Dermis blood vessel endothelial cell (primary cell): Measurements from ENCODE around the gene CDH2. TPM values are rescaled to one million over a fixed set of nuclear protein-coding genes. Genes with fewer than 3 reads are reported as not detected.
A peak's percentile ranks its signal among the peaks of the same experiment; 100 is the strongest.

ENCODE experiments used
- DNase-seq: peaks from one replicate; pipeline ENCODE4 v3.0.0; 2010
- total RNA-seq: library from RNA; depleted of rRNA; stranded (reverse); fragments of >200 nt; gene quantifications from 2 replicates; pipeline ENCODE4 v1.2.3, GENCODE V29; 2014

CDH2 gene
- total RNA-seq, 1 donor from 2014 or later: 1.9 TPM

DNA sequence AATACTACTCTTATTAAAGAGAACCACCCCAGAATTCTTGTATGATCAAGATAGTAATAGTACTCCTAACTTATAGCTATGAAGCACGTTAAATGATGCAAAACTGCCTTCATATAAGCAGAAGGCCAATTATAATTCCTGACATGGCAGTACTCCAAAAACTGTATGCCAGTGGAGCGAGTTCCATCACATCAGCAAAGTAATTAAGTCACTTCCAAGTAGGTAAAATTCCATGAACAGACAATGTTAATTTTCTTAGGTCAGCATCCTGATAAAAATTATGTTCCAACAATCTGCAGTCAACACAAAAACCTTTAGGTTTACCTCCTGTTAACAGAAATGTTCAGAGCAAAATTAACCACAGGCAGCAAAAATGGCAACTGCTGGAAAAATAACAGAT lies 136.7 kb downstream of the CDH2 start:
- no peak for DNase-seq

DNA sequence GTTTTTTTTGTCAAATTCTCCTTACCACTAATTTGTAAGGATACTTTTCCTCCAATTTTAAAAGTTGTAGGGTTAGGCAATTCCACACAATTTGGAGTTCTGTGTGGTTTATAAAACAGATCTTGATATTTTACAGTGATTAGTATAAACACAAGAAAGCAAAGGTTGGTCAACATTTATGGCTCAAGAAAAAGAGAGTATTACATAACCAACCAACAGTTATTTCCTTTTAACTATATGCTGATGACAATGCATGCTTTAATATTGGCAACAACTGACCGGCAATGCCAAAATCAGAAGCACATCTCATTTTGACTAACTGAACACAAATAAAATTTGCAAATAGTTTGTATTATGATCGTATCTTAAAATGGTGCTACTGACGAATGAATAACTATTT lies 137.2 kb downstream of the CDH2 start:
- no peak for DNase-seq

- peak; percentile 79 for DNase-seq
Measured at GRCh38 chr18:28039078-28039477, 137.9 kb downstream of the CDH2 start.

- no peak for DNase-seq
Measured at GRCh38 chr18:28036488-28036887, 140.4 kb downstream of the CDH2 start.

- no peak for DNase-seq
Measured at GRCh38 chr18:28034567-28034966, 142.4 kb downstream of the CDH2 start.

GRCh38 chr18:28032177-28032576 lies 144.8 kb downstream of the CDH2 start:
- DNase-seq: peak; percentile 18

GRCh38 chr18:28030458-28030857 lies 146.5 kb downstream of the CDH2 start:
- DNase-seq: no peak

GRCh38 chr18:28027755-28028154 lies 149.2 kb downstream of the CDH2 start:
- no peak for DNase-seq

DNA sequence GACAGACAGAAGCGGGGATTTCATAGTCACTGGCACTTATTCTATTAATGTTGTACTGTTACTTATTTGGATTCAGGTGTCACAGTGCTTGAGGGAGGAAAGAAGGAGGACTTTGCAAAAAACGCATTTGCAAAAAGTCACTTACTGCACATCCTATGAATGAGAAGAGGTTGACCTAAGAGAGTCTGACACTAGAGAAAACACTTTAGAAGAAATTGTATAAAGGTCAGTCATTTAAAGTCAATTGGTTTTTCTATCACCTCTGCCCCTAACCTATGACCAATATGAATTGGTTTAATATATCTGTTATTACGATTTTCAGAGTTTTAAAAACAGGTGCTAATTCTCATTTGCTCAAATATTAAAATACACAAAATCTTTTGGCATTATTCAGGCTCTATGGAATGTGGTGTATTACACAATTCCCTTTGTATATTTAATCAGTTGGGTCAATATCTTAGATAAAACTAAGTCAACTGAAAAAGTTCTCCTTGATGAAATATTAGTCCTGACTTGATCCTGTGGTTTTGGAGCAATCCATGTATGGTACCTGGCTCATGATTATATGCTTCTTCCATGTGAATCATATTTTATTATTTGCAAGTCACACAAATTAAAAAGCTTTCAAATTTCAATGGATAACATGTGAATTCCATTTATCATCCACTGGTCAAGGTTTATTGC lies 157.4 kb downstream of the CDH2 start:
- DNase-seq: no peak

- no peak for DNase-seq
Measured at GRCh38 chr18:28018351-28018750, 158.6 kb downstream of the CDH2 start.

DNA sequence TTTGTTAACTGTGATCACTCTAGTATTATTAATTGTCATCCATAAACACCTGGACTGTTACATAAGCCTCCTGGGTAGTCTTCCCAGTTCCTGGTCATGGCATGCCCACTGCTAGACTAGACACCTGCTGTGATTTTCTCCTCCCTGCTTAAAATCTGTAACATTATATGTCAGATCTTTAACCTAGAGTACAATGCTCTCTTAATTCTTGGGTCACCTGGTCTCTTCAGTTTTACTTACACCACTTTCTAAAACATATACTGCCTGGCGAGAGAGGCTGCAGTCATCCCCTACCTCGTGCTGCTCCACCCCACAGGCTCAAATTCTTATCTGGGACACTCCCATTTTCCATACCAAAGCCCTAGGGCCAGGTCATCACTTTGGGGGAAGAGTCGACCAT lies 161.3 kb downstream of the CDH2 start:
- DNase-seq: no peak

- DNase-seq: peak; percentile 50
Measured at GRCh38 chr18:28013066-28013465, 163.9 kb downstream of the CDH2 start.

DNA sequence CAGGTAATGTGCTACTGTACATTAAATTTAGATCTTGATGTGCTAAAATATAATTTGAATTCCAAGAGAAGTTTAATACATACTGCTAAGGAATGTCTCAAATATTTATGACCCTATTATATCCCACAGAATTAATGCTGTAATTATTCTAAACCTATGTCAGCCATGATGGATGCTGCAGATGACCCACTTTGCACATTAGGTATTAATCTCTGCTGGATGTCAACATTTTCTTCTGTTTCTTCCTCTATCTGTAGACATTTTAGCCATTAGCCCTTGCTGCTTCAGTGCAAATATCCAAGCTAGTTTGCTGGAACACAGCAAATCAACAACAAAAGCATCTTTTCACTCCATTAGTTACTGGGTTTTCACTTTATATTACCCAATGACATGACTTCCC lies 164.6 kb downstream of the CDH2 start:
- DNase-seq: no peak

DNA sequence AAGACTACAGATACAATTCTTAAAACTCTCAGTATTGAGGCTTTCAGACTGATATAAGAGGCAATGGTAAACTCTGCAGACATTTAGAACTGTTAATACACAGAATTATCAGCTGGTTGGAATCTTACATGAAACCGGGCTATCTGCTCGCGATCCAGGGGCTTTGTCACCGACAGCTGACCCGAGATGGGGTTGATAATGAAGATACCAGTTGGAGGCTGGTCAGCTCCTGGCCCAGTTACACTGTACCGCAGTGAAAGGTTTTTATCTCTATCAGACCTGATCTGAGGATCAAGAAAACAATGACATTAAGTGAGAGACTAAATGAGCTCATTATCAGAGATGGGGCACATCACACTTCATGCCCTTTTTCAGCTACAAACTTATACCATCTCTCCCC lies 167.3 kb downstream of the CDH2 start:
- DNase-seq: no peak

DNA sequence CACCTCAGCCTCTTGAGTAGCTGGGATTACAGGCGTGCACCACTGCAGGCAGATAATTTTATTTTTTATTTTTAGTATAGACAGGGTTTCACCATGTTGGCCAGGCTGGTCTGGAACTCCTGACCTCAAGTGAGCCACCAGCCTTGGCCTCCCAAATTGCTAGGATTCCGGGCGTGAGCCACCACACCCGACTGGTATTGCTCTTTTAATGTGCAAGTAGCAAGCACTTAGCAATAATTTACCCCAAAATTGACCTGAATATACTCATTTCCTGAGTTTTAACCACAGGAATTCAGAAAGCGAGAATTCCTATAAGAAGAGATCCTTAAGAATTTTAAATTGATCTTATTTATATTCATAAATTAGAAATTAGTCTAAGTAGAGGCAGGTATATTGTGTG lies 169.1 kb downstream of the CDH2 start:
- no peak for DNase-seq

DNA sequence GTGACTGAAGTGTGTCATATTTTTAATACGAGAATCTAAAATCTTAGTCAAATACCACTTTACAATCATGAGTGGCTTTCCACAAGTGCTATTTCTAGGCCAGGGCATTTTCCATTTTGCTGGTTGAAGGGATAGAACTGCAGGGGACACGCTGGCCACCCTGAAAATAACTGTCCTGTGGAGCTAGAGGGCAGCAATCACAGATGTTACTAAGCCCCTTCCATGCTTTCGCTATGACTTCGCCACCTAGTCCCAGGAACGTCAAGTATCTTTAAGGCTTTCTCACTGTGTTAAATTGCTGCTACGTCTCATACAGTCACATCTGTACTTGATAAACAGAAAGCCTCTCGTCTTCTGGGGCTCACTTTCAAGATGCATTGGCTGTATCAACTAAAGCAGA lies 171.8 kb downstream of the CDH2 start:
- no peak for DNase-seq

DNA sequence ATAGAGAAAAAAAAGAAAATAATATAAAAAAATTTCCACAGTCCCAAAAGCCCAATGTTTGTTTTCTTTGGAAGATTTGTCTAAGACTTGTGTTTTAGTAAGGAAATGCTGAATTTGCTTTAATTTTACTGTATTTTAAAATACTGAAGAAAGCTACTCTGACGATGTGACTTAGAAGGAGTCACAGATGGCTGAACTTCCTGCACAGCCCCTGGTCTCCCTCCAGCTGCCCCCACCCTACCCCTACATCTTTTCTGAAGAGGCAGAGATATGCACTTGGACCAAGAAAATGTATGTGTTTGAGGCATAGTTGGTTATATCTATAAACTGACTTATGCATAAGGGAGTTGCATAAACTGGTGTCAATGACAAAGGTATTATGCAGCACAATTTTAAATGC lies 172.3 kb downstream of the CDH2 start:
- DNase-seq: no peak

DNA sequence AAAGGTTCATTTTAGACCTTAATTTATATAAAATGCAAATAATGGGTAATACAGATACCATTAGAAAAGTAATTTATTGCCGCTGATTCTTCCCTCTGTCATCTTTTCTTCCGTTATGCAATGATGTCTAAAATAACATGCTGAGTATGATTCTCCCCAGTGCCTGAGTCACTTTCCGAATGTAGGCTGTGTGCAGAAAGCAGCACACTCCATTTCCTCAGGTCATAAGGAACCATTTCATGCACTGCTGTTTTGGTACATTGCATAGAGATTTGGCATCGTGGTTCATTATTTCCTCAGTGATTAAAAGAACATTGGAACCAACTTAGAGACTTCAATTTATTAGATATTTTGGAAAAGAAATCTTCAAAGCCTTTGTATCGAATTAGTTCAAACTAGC lies 173.5 kb downstream of the CDH2 start:
- peak; percentile 80 for DNase-seq

DNA sequence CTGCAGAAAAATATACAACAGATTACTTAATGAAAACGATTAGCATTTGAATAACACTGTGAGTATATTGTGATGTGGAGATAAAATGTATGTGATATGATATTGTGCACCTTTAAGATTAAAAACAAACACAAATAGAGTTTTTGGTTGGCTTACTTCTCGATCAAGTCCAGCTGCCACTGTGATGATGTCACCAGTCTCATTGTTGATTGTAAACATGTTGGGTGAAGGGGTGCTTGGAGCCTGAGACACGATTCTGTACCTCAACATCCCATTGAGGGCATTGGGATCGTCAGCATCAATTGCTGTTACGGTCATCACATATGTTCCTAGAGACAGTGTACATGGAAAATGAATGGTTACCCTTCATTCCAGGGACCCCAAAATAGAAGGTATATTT lies 174.1 kb downstream of the CDH2 start:
- DNase-seq: peak; percentile 36

GRCh38 chr18:27996801-27997272 lies 180.1 kb downstream of the CDH2 start:
- DNase-seq: peak; percentile 44

- no peak for DNase-seq
Measured at GRCh38 chr18:27995770-27996502, 181.0 kb downstream of the CDH2 start.

- DNase-seq: no peak
Measured at GRCh38 chr18:27994571-27994970, 182.4 kb downstream of the CDH2 start.

DNA sequence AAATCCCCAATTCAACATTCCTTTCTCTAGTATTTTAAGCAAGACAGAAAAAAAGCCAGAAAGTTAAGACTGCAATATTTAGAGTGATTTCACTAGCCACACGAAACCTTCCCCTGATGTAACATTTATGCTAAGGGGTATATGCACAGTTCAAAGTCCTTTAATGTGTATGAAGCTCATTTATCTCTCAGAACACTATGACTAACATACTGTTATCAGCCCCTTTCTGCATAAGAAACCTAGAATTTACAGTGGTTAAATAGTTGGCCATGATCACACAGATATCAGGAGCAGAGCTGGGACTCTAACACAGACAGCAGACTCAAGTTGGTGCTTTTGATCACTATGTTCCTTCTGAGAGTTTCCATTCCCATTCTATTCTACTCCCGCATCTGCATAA lies 185.5 kb downstream of the CDH2 start:
- no peak for DNase-seq

DNA sequence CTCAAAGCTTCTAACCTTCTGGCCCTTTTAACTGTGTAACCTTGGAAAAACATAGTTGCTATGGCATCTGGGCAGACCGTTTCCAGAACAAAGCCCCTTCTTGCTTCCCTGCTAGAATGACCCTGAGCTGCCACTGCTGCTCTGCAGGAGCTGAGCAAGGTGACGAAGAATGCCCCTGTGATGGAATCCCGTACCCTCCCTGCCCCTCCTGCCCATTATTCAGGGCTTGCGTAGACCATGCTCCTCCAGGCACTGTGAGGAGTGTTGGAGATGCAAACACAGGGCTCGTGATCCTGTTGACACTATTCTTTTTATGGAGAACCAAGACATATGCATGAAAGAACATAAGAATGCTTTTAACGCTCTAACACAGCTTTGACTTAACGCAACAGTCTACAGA lies 191.1 kb downstream of the CDH2 start:
- DNase-seq: no peak
